Pancreas (tissue), 10 donors: ENCODE measurements around the gene NAT9. TPM values are rescaled to one million over a fixed set of nuclear protein-coding genes. Genes with fewer than 3 reads are reported as not detected.

Experiments
- ATAC-seq, 4 donors: fragments of 200-7000 bp; cut with Tn5 transposase; one replicate each; pipeline versions ENCODE4 v1.8.0 to v1.9.1; 2020; ENCODE audit warnings: mild to moderate bottlenecking in 4 of 4, moderate library complexity in 4 of 4
- DNase-seq, 6 donors: peaks; one replicate each; pipeline ENCODE4 v3.0.0-alpha.2; 2020
- FAIRE-seq: peaks from 2 replicates; lab custom pipeline; 2012; peaks lifted over from hg19 to GRCh38; lab: Jason Lieb, UNC
- H3K27ac ChIP-seq, 4 donors: fragments of 200-600 bp; sonication (generic); 1 replicate in 3 of 4; 2 replicates in 1 of 4; pipeline versions ENCODE4 v1.5.0 to v1.8.0; 2020
- H3K27me3 ChIP-seq, 4 donors: fragments of 200-600 bp; one replicate each; pipeline ENCODE4 v1.8.0; 2021
- H3K36me3 ChIP-seq, 3 donors: fragments of 200-600 bp; sonication (generic) in 1 of 3; one replicate each; pipeline versions ENCODE4 v1.5.0 to v1.8.0; 2020 to 2021
- H3K4me1 ChIP-seq, 3 donors: fragments of 200-600 bp; one replicate each; pipeline ENCODE4 v1.8.0; 2021
- H3K4me3 ChIP-seq, 4 donors: fragments of 200-600 bp; sonication (generic) in 2 of 4; one replicate each; pipeline versions ENCODE4 v1.5.0 to v1.8.0; 2020 to 2021
- H3K9me3 ChIP-seq, 4 donors: fragments of 200-600 bp; one replicate each; pipeline ENCODE4 v1.8.0; 2021
- CTCF ChIP-seq, 4 donors: fragments of 200-600 bp; sonication (generic) in 3 of 4; IDR thresholded peaks; one replicate each; pipeline versions ENCODE4 v1.5.0 to v1.8.0; 2021; ENCODE audit warnings: antibody characterized with exemption in 4 of 4
- WGBS, 2 donors: extraction: QIAGEN DNeasy Blood & Tissue Kit; methylation state at CpG; one replicate each; pipeline ENCODE4 v1.1.7; 2013; 5-methylcytosine and 5-hydroxymethylcytosine counted together
- intact Hi-C, 3 donors: fragments of 100-400 bp; cut with DNase I; formaldehyde crosslinking; loops; one replicate each; pipeline versions ENCODE4 v1.11.1 to v1.14.2; 2022
- polyA plus RNA-seq, 2 donors: library from polyadenylated mRNA; stranded (reverse); fragments of 200-250 nt; gene quantifications; one replicate each; pipeline ENCODE4 v1.2.3, GENCODE V29; 2013
- total RNA-seq, 6 donors: library from RNA; stranded (reverse); fragmentation: NEBNext Ultra II Directional in 4 of 6; extraction: Animal tissue kit (Norgen Biotek cat#: 25700) in 4 of 6; gene quantifications; one replicate each; pipeline versions ENCODE4 v1.2.1 to v1.2.4, GENCODE V29; 2021 to 2023
- donor health status: healthy with polysubstance abuse.
- donor health status: DM: no; HTN: no; CAD: no; lungs with moderate emphysema.
- donor health status: DM: no; HTN: no; CAD: no.
- donor health status: control.
- donor health status: control.
- donor health status: Bipolar disorder and iron deficiency.
- donor health status: DM: yes; HTN: yes; CAD: no.
- donor health status: DM: no; HTN: no; CAD: no.
- donor health status: DM: no; HTN: no; CAD: no.
- donor health status: DM: yes; HTN: yes; CAD: no.

Gene NAT9
- total RNA-seq (10 to 100 TPM; 14.4 to 27.6 (median 22.4) TPM), polyA plus RNA-seq (10 to 100 TPM; 38.3 to 38.5 TPM)

GRCh38 chr17:74776044-74776962 is at the start of gene NAT9:
Gene NAT9 (minus strand): TSS chr17:74776345. CDS start chr17:74775698, 647 bp downstream.
- intact Hi-C loops: no loop called here
- H3K27ac ChIP-seq: peak within 1 kb of the TSS in 2 of 4 donors; percentile 50 to 53
- H3K4me1 ChIP-seq: peaks cover 0 to 20% (median 15%) of the 10 kb centered on the region in 3 donors
- peak within 1 kb of the TSS; percentile 75 to 95 (median 80) for H3K4me3 ChIP-seq
- peak; percentile 96 to 99 (median 97) for ATAC-seq
- 1% methylated on average over 54 to 64 of the region's 64 CpGs for WGBS, 2 donors
- no peaks in the 10 kb centered on the region for H3K9me3 ChIP-seq
- FAIRE-seq: no peak
- peak; percentile 96 to 100 (median 99) for DNase-seq
- H3K36me3 ChIP-seq: peaks cover 0 to 19% (median 7%) of the 10 kb centered on the region in 3 donors
- TF ChIP-seq CTCF (IDR thresholded peaks at IDR 0.05): no peak
- no peaks in the 10 kb centered on the region for H3K27me3 ChIP-seq

DNA sequence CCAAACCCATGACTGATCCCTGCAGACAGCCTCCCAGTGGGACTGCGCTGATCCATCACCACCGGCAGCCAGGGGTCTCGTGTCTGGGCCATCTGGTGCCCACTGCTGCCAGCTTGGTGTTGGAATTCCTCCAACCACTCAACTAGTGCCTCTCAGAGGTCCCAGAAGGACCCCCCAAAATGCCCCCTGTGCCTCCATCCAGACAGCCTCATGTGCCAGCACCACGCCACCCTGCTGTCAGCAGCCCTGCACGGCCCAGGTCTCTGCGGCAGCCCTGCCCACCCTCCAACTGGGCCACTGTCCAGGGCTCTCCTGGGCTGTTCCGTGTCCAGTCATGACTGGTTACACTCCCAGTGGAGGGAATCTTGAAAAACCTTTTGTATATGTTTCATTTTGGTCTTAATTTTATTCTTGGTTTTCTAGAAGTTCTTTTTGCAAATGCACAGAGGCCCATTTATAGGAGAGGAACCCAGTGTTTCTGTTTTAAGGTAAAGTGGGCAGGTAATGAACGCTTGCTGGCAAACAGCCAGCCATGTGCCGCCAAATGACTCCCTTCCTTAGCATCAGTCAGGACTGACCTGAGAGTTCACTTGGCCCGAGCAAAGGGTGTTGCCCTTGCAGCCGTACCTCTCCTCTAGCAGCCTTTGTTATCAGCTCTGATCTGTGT is 48.9 kb upstream of the NAT9 start:
- intact Hi-C loops: no loop called here

DNA sequence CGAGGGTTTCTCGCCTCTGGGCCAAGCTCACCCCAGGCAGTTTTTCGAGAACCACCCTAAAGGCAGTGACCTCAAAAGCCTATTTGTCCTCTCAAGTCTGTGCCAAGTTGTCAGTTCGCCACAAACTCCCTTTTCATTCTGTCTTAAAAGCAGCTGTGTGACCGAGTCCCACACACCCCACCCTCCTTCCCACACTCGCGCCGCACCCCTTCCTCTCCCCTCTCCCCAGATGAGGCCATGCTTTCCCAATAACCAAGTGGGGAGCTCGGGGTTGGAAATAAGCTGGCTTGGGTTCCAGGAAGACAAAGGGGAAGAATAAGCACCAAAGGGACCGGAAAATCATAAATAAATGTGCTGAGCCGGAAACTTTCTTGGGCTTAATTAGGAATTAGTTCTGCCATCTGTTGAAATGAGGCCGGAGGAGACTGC is 46.8 kb upstream of the NAT9 start:
- FAIRE-seq (no peak), ATAC-seq (peak in 1 of 4 donors; percentile 48), DNase-seq (no peak)
- no peak for TF ChIP-seq CTCF (IDR thresholded peaks at IDR 0.05)
- Histone ChIP-seq H3K27me3 (no peaks in the 10 kb centered on the region), H3K27ac (no peak overlapping the region), H3K36me3 (no peaks in the 10 kb centered on the region), H3K9me3 (no peaks in the 10 kb centered on the region), H3K4me3 (no peak overlapping the region), H3K4me1 (no peaks in the 10 kb centered on the region)
- intact Hi-C loops: no loop called here
- 80 to 83% methylated on average over 12 of the region's 12 CpGs for WGBS, 2 donors

More for the DNA sequence above, 48.9 kb upstream of the NAT9 start:
- FAIRE-seq (no peak), ATAC-seq (no peak), DNase-seq (peak in 1 of 6 donors; percentile 41)
- H3K27ac ChIP-seq: no peak overlapping the region
- no peaks in the 10 kb centered on the region for H3K9me3 ChIP-seq
- WGBS, 2 donors: 82 to 85% methylated on average over 11 of the region's 11 CpGs
- no peaks in the 10 kb centered on the region for H3K27me3 ChIP-seq
- H3K4me1 ChIP-seq: no peaks in the 10 kb centered on the region
- TF ChIP-seq CTCF (IDR thresholded peaks at IDR 0.05): no peak
- no peaks in the 10 kb centered on the region for H3K36me3 ChIP-seq
- no peak overlapping the region for H3K4me3 ChIP-seq

DNA sequence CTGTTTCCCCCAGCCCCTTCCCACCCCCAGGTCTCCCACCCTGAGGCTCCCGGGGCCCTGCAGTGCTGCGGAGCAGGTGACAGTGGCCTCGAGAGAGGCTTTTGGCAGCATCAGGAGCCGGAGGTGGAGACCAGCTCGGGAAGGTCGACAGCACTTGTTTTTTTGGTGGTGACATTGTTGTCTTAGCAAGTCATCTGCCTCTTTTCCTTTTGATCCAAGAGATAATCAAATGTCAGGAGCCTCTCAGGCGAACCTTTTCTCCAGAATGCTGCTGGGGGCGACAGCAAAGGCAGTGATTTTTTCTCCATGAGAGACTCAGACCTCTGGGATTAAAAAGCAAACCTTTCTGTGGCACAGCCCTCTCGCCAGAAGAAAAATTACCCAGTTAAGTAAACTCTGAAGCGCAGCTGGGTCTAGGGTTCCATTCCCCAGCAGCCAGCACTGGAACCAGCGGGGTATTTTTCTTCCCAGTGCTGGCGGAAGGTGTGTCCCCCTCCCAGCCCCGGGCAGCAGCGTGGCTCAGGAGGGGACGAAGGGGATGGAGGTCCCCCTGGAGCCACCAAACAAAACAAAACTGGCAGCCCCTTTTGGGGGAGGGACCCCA is 46.3 kb upstream of the NAT9 start:
- Histone ChIP-seq H3K9me3 (no peaks in the 10 kb centered on the region), H3K36me3 (no peaks in the 10 kb centered on the region), H3K27me3 (no peaks in the 10 kb centered on the region), H3K4me3 (no peak overlapping the region), H3K27ac (no peak overlapping the region), H3K4me1 (no peaks in the 10 kb centered on the region)
- FAIRE-seq (no peak), DNase-seq (peak in 1 of 6 donors; percentile 24), ATAC-seq (no peak)
- intact Hi-C loops: no loop called here
- no peak for TF ChIP-seq CTCF (IDR thresholded peaks at IDR 0.05)
- 82 to 84% methylated on average over 15 of the region's 15 CpGs for WGBS, 2 donors
